PC-3 (cell line): ENCODE data around the gene D2HGDH.

Experiments
- CTCF ChIP-seq: fragments of 300-600 bp; sonication (generic); conservative IDR thresholded peaks from 2 replicates; pipeline ENCODE4 v1.5.1; 2017; ENCODE audit warnings: antibody characterized with exemption, low read depth, mild to moderate bottlenecking, low read length
- EZH2 ChIP-seq: fragments of 300-600 bp; sonication (generic); IDR thresholded peaks from one replicate; pipeline ENCODE4 v1.6.1; 2017; ENCODE audit warnings: antibody characterized with exemption, mild to moderate bottlenecking, low read length; ENCODE audit not compliant: unreplicated experiment
- EZH2phosphoT487 ChIP-seq: fragments of 300-600 bp; sonication (generic); IDR thresholded peaks from 2 replicates; pipeline ENCODE4 v1.6.1; 2018; ENCODE audit warnings: mild to moderate bottlenecking, antibody characterized with exemption, low read length, borderline replicate concordance

- no peak for TF ChIP-seq CTCF
- no peak for TF ChIP-seq EZH2
- TF ChIP-seq EZH2phosphoT487 = no peak
Observed at GRCh38 chr2:241736111-241736510, 1.7 kb downstream of the D2HGDH start.
